ENCODE measurements around the gene MACC1.
A peak's percentile ranks its signal among the peaks of the same experiment; 100 is the strongest.
"Not testable (repeated sequence)": the region's sequence is repeated elsewhere in the genome, so short reads cannot be mapped to it uniquely, and the experiment has no call there.

MACC1 gene

DNA sequence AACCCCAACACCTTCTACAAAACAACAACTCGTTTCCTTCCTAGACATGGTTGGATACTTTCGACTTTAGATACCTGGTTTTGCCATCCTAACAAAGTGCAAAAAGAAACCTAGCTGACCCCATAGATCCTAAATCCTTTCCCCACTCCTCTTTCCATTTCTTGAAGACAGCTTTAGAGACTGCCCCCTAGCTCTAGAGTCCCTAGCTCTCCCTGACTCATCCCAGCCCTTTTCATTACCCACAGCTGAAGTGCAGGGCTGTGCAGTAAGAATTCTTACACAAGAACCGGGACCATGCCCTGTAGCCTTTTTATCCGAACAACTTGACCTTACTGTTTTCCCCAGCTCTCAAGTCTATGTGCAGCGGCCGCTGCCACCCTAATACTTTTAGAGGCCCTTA, 93.1 kb downstream of the MACC1 start:
- Histone ChIP-seq H3K27ac (ENCODE audit: low read depth, low read length) (peak overlapping the region; percentile 99), H3K36me3 (ENCODE audit: control insufficient read depth, insufficient read depth, low read length) (peaks cover 21% of the 10 kb centered on the region; the same call in 1 of the 2 replicates), H3K4me3 (ENCODE audit: low read depth, low read length) (peak overlapping the region; percentile 87), H3K9ac (ENCODE audit: low read length) (peak overlapping the region; percentile 99), H3K4me1 (ENCODE audit: control insufficient read depth, insufficient read depth, low read length) (peaks cover 48% of the 10 kb centered on the region)
- not testable (repeated sequence) for H3K27me3 ChIP-seq (ENCODE audit: control insufficient read depth, insufficient read depth, low read length); H3K9me3 ChIP-seq (ENCODE audit: control insufficient read depth, insufficient read depth, low read depth, low read length)

- Histone ChIP-seq H3K4me3 (ENCODE audit: low read depth, low read length) (peak overlapping the region; percentile 87), H3K4me1 (ENCODE audit: control insufficient read depth, insufficient read depth, low read length) (peaks cover 48% of the 10 kb centered on the region), H3K27ac (ENCODE audit: low read depth, low read length) (peak overlapping the region; percentile 99), H3K36me3 (ENCODE audit: control insufficient read depth, insufficient read depth, low read length) (peaks cover 34% of the 10 kb centered on the region), H3K9ac (ENCODE audit: low read length) (peak overlapping the region; percentile 99)
- H3K27me3 ChIP-seq (ENCODE audit: control insufficient read depth, insufficient read depth, low read length); H3K9me3 ChIP-seq (ENCODE audit: control insufficient read depth, insufficient read depth, low read depth, low read length): not testable (repeated sequence)
Measured at GRCh38 chr7:20122653-20123316, 94.4 kb downstream of the MACC1 start.

GRCh38 chr7:20122073-20122472, 95.1 kb downstream of the MACC1 start:
- no peaks in the 10 kb centered on the region for H3K27me3 ChIP-seq (ENCODE audit: control insufficient read depth, insufficient read depth, low read length)
- H3K36me3 ChIP-seq (ENCODE audit: control insufficient read depth, insufficient read depth, low read length): peaks cover 41% of the 10 kb centered on the region
- peak overlapping the region; percentile 87 for H3K4me3 ChIP-seq (ENCODE audit: low read depth, low read length)
- peak overlapping the region; percentile 99 for H3K9ac ChIP-seq (ENCODE audit: low read length)
- no peaks in the 10 kb centered on the region for H3K9me3 ChIP-seq (ENCODE audit: control insufficient read depth, insufficient read depth, low read depth, low read length)
- peaks cover 48% of the 10 kb centered on the region for H3K4me1 ChIP-seq (ENCODE audit: control insufficient read depth, insufficient read depth, low read length)
- peak overlapping the region; percentile 99 for H3K27ac ChIP-seq (ENCODE audit: low read depth, low read length)

DNA sequence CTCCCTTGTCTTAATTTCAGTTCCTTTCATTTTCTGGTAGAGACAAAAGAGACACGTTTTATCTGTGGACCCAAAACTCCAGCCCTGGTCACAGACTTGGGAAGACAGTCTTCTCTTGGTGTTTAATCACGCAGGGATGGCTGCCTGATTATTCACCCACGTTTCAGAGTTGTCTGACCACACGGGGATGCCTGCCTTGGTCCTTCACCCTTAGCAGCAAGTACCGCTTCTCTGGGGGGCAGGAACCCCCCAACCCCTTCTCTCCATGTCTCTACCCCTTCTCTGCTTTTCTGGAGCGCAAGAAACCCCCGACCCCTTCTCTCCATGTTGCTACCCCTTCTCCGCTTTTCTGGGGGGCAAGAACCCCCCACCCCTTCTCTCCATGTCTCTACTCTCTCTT, 95.8 kb downstream of the MACC1 start:
- Histone ChIP-seq H3K36me3 (ENCODE audit: control insufficient read depth, insufficient read depth, low read length) (peaks cover 48% of the 10 kb centered on the region), H3K4me3 (ENCODE audit: low read depth, low read length) (peak overlapping the region; percentile 87), H3K27ac (ENCODE audit: low read depth, low read length) (peak overlapping the region; percentile 99), H3K27me3 (ENCODE audit: control insufficient read depth, insufficient read depth, low read length) (no peaks in the 10 kb centered on the region), H3K4me1 (ENCODE audit: control insufficient read depth, insufficient read depth, low read length) (peaks cover 45% of the 10 kb centered on the region), H3K9ac (ENCODE audit: low read length) (peak overlapping the region; percentile 99), H3K9me3 (ENCODE audit: control insufficient read depth, insufficient read depth, low read depth, low read length) (no peaks in the 10 kb centered on the region)

- H3K9me3 ChIP-seq (ENCODE audit: control insufficient read depth, insufficient read depth, low read depth, low read length); H3K27me3 ChIP-seq (ENCODE audit: control insufficient read depth, insufficient read depth, low read length): not testable (repeated sequence)
- H3K4me1 ChIP-seq (ENCODE audit: control insufficient read depth, insufficient read depth, low read length): peaks cover 46% of the 10 kb centered on the region
- H3K9ac ChIP-seq (ENCODE audit: low read length): peak overlapping the region; percentile 99
- peaks cover 53% of the 10 kb centered on the region for H3K36me3 ChIP-seq (ENCODE audit: control insufficient read depth, insufficient read depth, low read length)
- H3K4me3 ChIP-seq (ENCODE audit: low read depth, low read length): peak overlapping the region; percentile 87
- peak overlapping the region; percentile 99 for H3K27ac ChIP-seq (ENCODE audit: low read depth, low read length)
Measured at GRCh38 chr7:20120611-20121168, 96.5 kb downstream of the MACC1 start.

- Histone ChIP-seq H3K9ac (ENCODE audit: low read length) (no peak overlapping the region), H3K4me1 (ENCODE audit: control insufficient read depth, insufficient read depth, low read length) (peaks cover 76% of the 10 kb centered on the region), H3K9me3 (ENCODE audit: control insufficient read depth, insufficient read depth, low read depth, low read length) (no peaks in the 10 kb centered on the region), H3K27ac (ENCODE audit: low read depth, low read length) (0 out of 2 replicates have a peak overlapping the region, but pooled peaks have one; percentile 20), H3K4me3 (ENCODE audit: low read depth, low read length) (no peak overlapping the region), H3K27me3 (ENCODE audit: control insufficient read depth, insufficient read depth, low read length) (no peaks in the 10 kb centered on the region), H3K36me3 (ENCODE audit: control insufficient read depth, insufficient read depth, low read length) (peaks cover 43% of the 10 kb centered on the region)
Measured at GRCh38 chr7:20116869-20117268, 100.3 kb downstream of the MACC1 start.

- no peak overlapping the region for H3K9ac ChIP-seq (ENCODE audit: low read length)
- H3K4me3 ChIP-seq (ENCODE audit: low read depth, low read length): no peak overlapping the region
- H3K4me1 ChIP-seq (ENCODE audit: control insufficient read depth, insufficient read depth, low read length): peaks cover 80% of the 10 kb centered on the region
- H3K9me3 ChIP-seq (ENCODE audit: control insufficient read depth, insufficient read depth, low read depth, low read length): no peaks in the 10 kb centered on the region
- peaks cover 45% of the 10 kb centered on the region for H3K36me3 ChIP-seq (ENCODE audit: control insufficient read depth, insufficient read depth, low read length)
- H3K27ac ChIP-seq (ENCODE audit: low read depth, low read length): no peak overlapping the region
- H3K27me3 ChIP-seq (ENCODE audit: control insufficient read depth, insufficient read depth, low read length): no peaks in the 10 kb centered on the region
Measured at GRCh38 chr7:20114468-20114867, 102.7 kb downstream of the MACC1 start.

DNA sequence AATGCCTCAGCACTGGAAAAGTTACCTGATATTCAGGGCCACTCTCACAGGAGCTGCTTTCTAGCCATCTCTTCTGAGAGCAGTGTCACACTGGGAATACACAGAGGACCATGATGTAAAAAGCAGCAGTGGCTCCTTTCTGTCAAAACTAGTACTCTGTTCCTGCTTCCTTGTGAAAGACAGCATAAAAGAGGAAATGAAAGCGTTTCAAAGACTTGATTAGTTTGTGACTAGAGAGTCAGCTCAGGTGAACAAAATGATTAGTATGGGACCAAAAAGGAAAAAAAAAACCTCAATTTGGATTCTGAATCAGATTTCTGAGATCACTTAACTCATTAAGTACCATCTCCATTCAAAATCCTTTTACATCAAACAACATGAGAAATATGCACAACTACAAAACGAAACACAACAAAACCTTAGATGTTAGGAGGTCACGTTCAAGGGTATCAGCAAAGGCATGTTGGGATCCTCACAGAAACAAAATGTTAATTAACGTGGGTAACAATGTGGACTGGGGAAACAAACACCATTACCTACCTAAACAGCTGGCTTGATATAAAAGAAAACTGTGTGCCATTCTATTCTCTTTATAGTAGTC, 103.7 kb downstream of the MACC1 start:
- no peaks in the 10 kb centered on the region for H3K9me3 ChIP-seq (ENCODE audit: control insufficient read depth, insufficient read depth, low read depth, low read length)
- no peak overlapping the region for H3K9ac ChIP-seq (ENCODE audit: low read length)
- H3K4me1 ChIP-seq (ENCODE audit: control insufficient read depth, insufficient read depth, low read length): peaks cover 74% of the 10 kb centered on the region
- peaks cover 35% of the 10 kb centered on the region for H3K36me3 ChIP-seq (ENCODE audit: control insufficient read depth, insufficient read depth, low read length)
- H3K27ac ChIP-seq (ENCODE audit: low read depth, low read length): no peak overlapping the region
- H3K27me3 ChIP-seq (ENCODE audit: control insufficient read depth, insufficient read depth, low read length): no peaks in the 10 kb centered on the region
- no peak overlapping the region for H3K4me3 ChIP-seq (ENCODE audit: low read depth, low read length)

DNA sequence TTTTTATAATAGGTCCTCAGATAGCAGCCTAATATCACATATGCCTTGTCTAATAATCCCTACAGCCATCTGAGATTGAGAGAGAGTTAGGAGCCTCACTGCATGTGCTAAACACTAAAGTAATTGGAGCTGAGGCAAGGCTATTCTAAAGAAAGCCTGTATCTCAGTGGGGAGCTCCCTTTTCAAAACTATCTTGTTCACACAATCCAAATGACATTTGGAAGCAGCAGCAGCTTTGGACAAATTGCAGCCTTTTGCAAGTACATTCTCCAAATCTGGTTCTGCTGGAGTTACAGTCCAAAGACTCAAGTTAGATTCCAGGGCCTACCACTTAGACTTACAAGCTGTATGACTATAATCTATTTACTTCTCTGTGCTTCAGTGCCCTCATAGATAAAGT, 104.5 kb downstream of the MACC1 start:
- H3K36me3 ChIP-seq (ENCODE audit: control insufficient read depth, insufficient read depth, low read length): peaks cover 27% of the 10 kb centered on the region
- peaks cover 70% of the 10 kb centered on the region for H3K4me1 ChIP-seq (ENCODE audit: control insufficient read depth, insufficient read depth, low read length)
- H3K27ac ChIP-seq (ENCODE audit: low read depth, low read length): 0 out of 2 replicates have a peak overlapping the region, but pooled peaks have one; percentile 28
- no peak overlapping the region for H3K4me3 ChIP-seq (ENCODE audit: low read depth, low read length)
- H3K27me3 ChIP-seq (ENCODE audit: control insufficient read depth, insufficient read depth, low read length): no peaks in the 10 kb centered on the region
- H3K9me3 ChIP-seq (ENCODE audit: control insufficient read depth, insufficient read depth, low read depth, low read length): no peaks in the 10 kb centered on the region
- H3K9ac ChIP-seq (ENCODE audit: low read length): no peak overlapping the region

DNA sequence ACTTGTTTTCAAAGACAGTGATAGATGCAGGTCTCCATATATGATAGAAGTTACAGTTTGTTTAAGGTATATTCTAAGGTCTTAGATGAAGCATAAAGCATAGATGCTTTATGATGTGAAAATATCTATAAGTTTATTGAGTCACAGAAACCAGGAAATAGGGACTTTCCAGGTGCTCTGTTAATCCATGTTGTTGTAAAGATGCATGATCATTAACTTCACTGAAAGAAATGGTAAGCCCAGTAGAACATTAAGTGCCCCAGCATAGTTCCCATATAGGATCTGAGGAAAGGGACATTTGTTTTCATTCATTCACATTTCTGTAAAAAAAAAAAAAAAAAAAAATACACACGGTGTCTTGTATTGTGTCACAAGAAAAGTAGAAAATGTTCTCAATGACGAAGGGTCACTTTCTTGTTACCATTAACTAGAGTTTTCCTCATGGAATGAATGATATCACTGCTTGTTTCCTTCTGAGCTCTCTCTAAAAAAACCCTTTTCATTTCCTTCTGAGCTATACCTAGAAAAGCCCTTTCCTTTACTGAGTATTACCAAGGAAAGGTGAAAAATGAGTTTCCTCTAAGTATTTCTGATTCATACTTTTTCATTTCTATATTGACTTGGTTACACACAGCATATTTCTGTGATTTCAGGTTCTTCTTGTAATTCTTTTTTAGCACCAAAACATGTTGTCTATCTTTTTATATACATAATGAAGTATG, 105.2 kb downstream of the MACC1 start:
- Histone ChIP-seq H3K27ac (ENCODE audit: low read depth, low read length) (no peak overlapping the region), H3K4me1 (ENCODE audit: control insufficient read depth, insufficient read depth, low read length) (peaks cover 66% of the 10 kb centered on the region), H3K27me3 (ENCODE audit: control insufficient read depth, insufficient read depth, low read length) (no peaks in the 10 kb centered on the region), H3K9ac (ENCODE audit: low read length) (no peak overlapping the region), H3K4me3 (ENCODE audit: low read depth, low read length) (no peak overlapping the region), H3K36me3 (ENCODE audit: control insufficient read depth, insufficient read depth, low read length) (peaks cover 20% of the 10 kb centered on the region; the same call in 1 of the 2 replicates), H3K9me3 (ENCODE audit: control insufficient read depth, insufficient read depth, low read depth, low read length) (no peaks in the 10 kb centered on the region)

GRCh38 chr7:20107582-20107981, 109.6 kb downstream of the MACC1 start:
- H3K9ac ChIP-seq (ENCODE audit: low read length): no peak overlapping the region
- H3K36me3 ChIP-seq (ENCODE audit: control insufficient read depth, insufficient read depth, low read length): peaks cover 38% of the 10 kb centered on the region
- H3K4me1 ChIP-seq (ENCODE audit: control insufficient read depth, insufficient read depth, low read length): peaks cover 39% of the 10 kb centered on the region

More at GRCh38 chr7:20107582-20107981, 109.6 kb downstream of the MACC1 start:
- no peak overlapping the region for H3K27ac ChIP-seq (ENCODE audit: low read depth, low read length)
- H3K27me3 ChIP-seq (ENCODE audit: control insufficient read depth, insufficient read depth, low read length): no peaks in the 10 kb centered on the region
- no peaks in the 10 kb centered on the region for H3K9me3 ChIP-seq (ENCODE audit: control insufficient read depth, insufficient read depth, low read depth, low read length)
- no peak overlapping the region for H3K4me3 ChIP-seq (ENCODE audit: low read depth, low read length)
